ENCODE measurements around the gene RNU5B-1. TPM values are rescaled to one million over a fixed set of nuclear protein-coding genes. Genes with fewer than 3 reads are reported as not detected.
"Not testable (repeated sequence)": the region's sequence is repeated elsewhere in the genome, so short reads cannot be mapped to it uniquely, and the experiment has no call there.

The RNU5B-1 gene
- total and polyA plus RNA-seq, 2 experiments from 2014 or later = not detected

- Histone ChIP-seq H3K9me3 (ENCODE audit: low read depth) (no peaks in the 10 kb centered on the region), H4K20me1 (ENCODE audit: insufficient read depth) (no peaks in the 10 kb centered on the region), H3K27ac (no peak overlapping the region), H3K9me2 (ENCODE audit: insufficient read depth) (no peaks in the 10 kb centered on the region), H3K4me1 (ENCODE audit: insufficient read depth) (no peaks in the 10 kb centered on the region), H3K79me2 (ENCODE audit: insufficient read depth) (no peaks in the 10 kb centered on the region), H3K9ac (no peak overlapping the region), H2AFZ (no peak overlapping the region), H3K27me3 (replicated peaks; ENCODE audit: insufficient read depth) (no peaks in the 10 kb centered on the region; the same call in 1 of the 2 replicates), H3F3A (ENCODE audit: insufficient read depth) (no peaks in the 10 kb centered on the region), H3K4me2 (ENCODE audit: unreplicated experiment) (no peak overlapping the region), H3K36me3 (ENCODE audit: low read depth) (no peaks in the 10 kb centered on the region), H3K4me3 (no peak overlapping the region)
- in situ Hi-C loops (cut with MboI) = no loop called here
- 76 to 78% methylated on average over 9 to 10 of the region's 10 CpGs for WGBS, 2 experiments (ENCODE audit: low coverage in 1 of 2, low lambda C conversion rate in 2 of 2, missing lambda C conversion rate in 2 of 2)
- TF ChIP-seq EZH2phosphoT487 (IDR thresholded peaks at IDR 0.05; ENCODE audit: insufficient read depth, low read depth) (no peak), EZH2 (IDR thresholded peaks at IDR 0.05; ENCODE audit: insufficient read depth, poor library complexity, severe bottlenecking) (no peak)
- DNase-seq = no peak
These were observed 39.0 kb downstream of the RNU5B-1 start for GRCh38 chr15:65343374-65343981.

GRCh38 chr15:65344214-65344913, 39.9 kb downstream of the RNU5B-1 start:
- no peaks in the 10 kb centered on the region for H3K9me2 ChIP-seq (ENCODE audit: insufficient read depth)
- in situ Hi-C loops (cut with MboI) = no loop called here
- no peaks in the 10 kb centered on the region for H3K36me3 ChIP-seq (ENCODE audit: low read depth)
- no peaks in the 10 kb centered on the region for H3F3A ChIP-seq (ENCODE audit: insufficient read depth)
- no peak overlapping the region for H2AFZ ChIP-seq
- H3K4me2 ChIP-seq (ENCODE audit: unreplicated experiment) = no peak overlapping the region
- H3K79me2 ChIP-seq (ENCODE audit: insufficient read depth) = no peaks in the 10 kb centered on the region
- no peak overlapping the region for H3K27ac ChIP-seq
- TF ChIP-seq EZH2 (IDR thresholded peaks at IDR 0.05; ENCODE audit: insufficient read depth, poor library complexity, severe bottlenecking) = no peak
- no peak for TF ChIP-seq EZH2phosphoT487 (IDR thresholded peaks at IDR 0.05; ENCODE audit: insufficient read depth, low read depth)
- no peaks in the 10 kb centered on the region for H3K4me1 ChIP-seq (ENCODE audit: insufficient read depth)
- no peak for DNase-seq
- peaks cover 6% of the 10 kb centered on the region for H3K27me3 ChIP-seq (replicated peaks; ENCODE audit: insufficient read depth)
- no peak overlapping the region for H3K4me3 ChIP-seq
- H3K9ac ChIP-seq = no peak overlapping the region
- 78 to 79% methylated on average over 6 to 8 of the region's 8 CpGs for WGBS, 2 experiments (ENCODE audit: low coverage in 1 of 2, low lambda C conversion rate in 2 of 2, missing lambda C conversion rate in 2 of 2)
- no peaks in the 10 kb centered on the region for H3K9me3 ChIP-seq (ENCODE audit: low read depth)
- H4K20me1 ChIP-seq (ENCODE audit: insufficient read depth) = no peaks in the 10 kb centered on the region

GRCh38 chr15:65344914-65345275, 40.4 kb downstream of the RNU5B-1 start:
- peak; percentile 45 for DNase-seq
- Histone ChIP-seq H3K4me3 (no peak overlapping the region), H3K79me2 (ENCODE audit: insufficient read depth) (no peaks in the 10 kb centered on the region), H3K4me1 (ENCODE audit: insufficient read depth) (no peaks in the 10 kb centered on the region), H2AFZ (no peak overlapping the region), H3K9me3 (ENCODE audit: low read depth) (no peaks in the 10 kb centered on the region), H3K27me3 (replicated peaks; ENCODE audit: insufficient read depth) (peaks cover 11% of the 10 kb centered on the region), H3K27ac (no peak overlapping the region), H3K4me2 (ENCODE audit: unreplicated experiment) (no peak overlapping the region), H3K9ac (no peak overlapping the region), H3F3A (ENCODE audit: insufficient read depth) (no peaks in the 10 kb centered on the region), H3K9me2 (ENCODE audit: insufficient read depth) (no peaks in the 10 kb centered on the region), H4K20me1 (ENCODE audit: insufficient read depth) (no peaks in the 10 kb centered on the region), H3K36me3 (ENCODE audit: low read depth) (no peaks in the 10 kb centered on the region)
- in situ Hi-C loops (cut with MboI) = no loop called here
- 45 to 51% methylated on average over 2 of the region's 2 CpGs for WGBS, 2 experiments (ENCODE audit: low coverage in 1 of 2, low lambda C conversion rate in 2 of 2, missing lambda C conversion rate in 2 of 2)
- TF ChIP-seq EZH2 (IDR thresholded peaks at IDR 0.05; ENCODE audit: insufficient read depth, poor library complexity, severe bottlenecking) (no peak), EZH2phosphoT487 (IDR thresholded peaks at IDR 0.05; ENCODE audit: insufficient read depth, low read depth) (no peak)

- 29 to 45% methylated on average over 6 of the region's 6 CpGs for WGBS, 2 experiments (ENCODE audit: low coverage in 1 of 2, low lambda C conversion rate in 2 of 2, missing lambda C conversion rate in 2 of 2)
- no peaks in the 10 kb centered on the region for H3K9me2 ChIP-seq (ENCODE audit: insufficient read depth)
- H3K9ac ChIP-seq = no peak overlapping the region
- no peak for DNase-seq
- no peaks in the 10 kb centered on the region for H3F3A ChIP-seq (ENCODE audit: insufficient read depth)
- TF ChIP-seq EZH2phosphoT487 (IDR thresholded peaks at IDR 0.05; ENCODE audit: insufficient read depth, low read depth) = no peak
- no peak for TF ChIP-seq EZH2 (IDR thresholded peaks at IDR 0.05; ENCODE audit: insufficient read depth, poor library complexity, severe bottlenecking)
- H3K36me3 ChIP-seq (ENCODE audit: low read depth) = no peaks in the 10 kb centered on the region
- no peak overlapping the region for H2AFZ ChIP-seq
- H3K4me1 ChIP-seq (ENCODE audit: insufficient read depth) = no peaks in the 10 kb centered on the region
- H4K20me1 ChIP-seq (ENCODE audit: insufficient read depth) = no peaks in the 10 kb centered on the region
- H3K27me3 ChIP-seq (replicated peaks; ENCODE audit: insufficient read depth) = peaks cover 21% of the 10 kb centered on the region
- H3K9me3 ChIP-seq (ENCODE audit: low read depth) = no peaks in the 10 kb centered on the region
- no peak overlapping the region for H3K4me2 ChIP-seq (ENCODE audit: unreplicated experiment)
- H3K4me3 ChIP-seq = no peak overlapping the region
- no peaks in the 10 kb centered on the region for H3K79me2 ChIP-seq (ENCODE audit: insufficient read depth)
- in situ Hi-C loops (cut with MboI) = no loop called here
- H3K27ac ChIP-seq = no peak overlapping the region
These were observed 42.5 kb downstream of the RNU5B-1 start for GRCh38 chr15:65346856-65347598.

GRCh38 chr15:65347756-65348155, 43.3 kb downstream of the RNU5B-1 start:
- H3K4me1 ChIP-seq (ENCODE audit: insufficient read depth); H3K4me2 ChIP-seq (ENCODE audit: unreplicated experiment); H3K9ac ChIP-seq; H3K4me3 ChIP-seq; H3K9me3 ChIP-seq (ENCODE audit: low read depth); H4K20me1 ChIP-seq (ENCODE audit: insufficient read depth); DNase-seq; H3K36me3 ChIP-seq (ENCODE audit: low read depth); H3K79me2 ChIP-seq (ENCODE audit: insufficient read depth); H3K27ac ChIP-seq; H3K9me2 ChIP-seq (ENCODE audit: insufficient read depth); in situ Hi-C loops (cut with MboI); H3F3A ChIP-seq (ENCODE audit: insufficient read depth); H2AFZ ChIP-seq: not testable (repeated sequence)
- H3K27me3 ChIP-seq (replicated peaks; ENCODE audit: insufficient read depth) = peaks cover 29% of the 10 kb centered on the region
- WGBS, 2 experiments (ENCODE audit: low coverage in 1 of 2, low lambda C conversion rate in 2 of 2, missing lambda C conversion rate in 2 of 2) = 72 to 74% methylated on average over 8 of the region's 8 CpGs
